ENCODE results near the gene ITGB3.

- no peak for TF ChIP-seq EZH2phosphoT487 (IDR thresholded peaks at IDR 0.05; ENCODE audit: borderline replicate concordance)
- no peak for TF ChIP-seq POLR2A (IDR thresholded peaks at IDR 0.05; ENCODE audit: borderline replicate concordance, extremely low read depth, insufficient read depth, insufficient read length)
- no peak for TF ChIP-seq ZBTB33 (IDR thresholded peaks at IDR 0.05; ENCODE audit: extremely low read depth, insufficient replicate concordance, low read length)
- TF ChIP-seq CTCF (IDR thresholded peaks at IDR 0.05 in 2 of 3, conservative IDR thresholded peaks at IDR 0.05 in 1 of 3; ENCODE audit: borderline replicate concordance in 1 of 3, insufficient read depth in 1 of 3, low read depth in 2 of 3, low read length in 2 of 3) = no peak
- no peak for TF ChIP-seq CEBPB (IDR thresholded peaks at IDR 0.05; ENCODE audit: low read depth)
- no peak for TF ChIP-seq TCF7L2 (IDR thresholded peaks at IDR 0.05; ENCODE audit: borderline replicate concordance, extremely low read depth, insufficient read depth, insufficient read length)
- TF ChIP-seq REST (IDR thresholded peaks at IDR 0.05; ENCODE audit: low read depth) = no peak
- TF ChIP-seq MAX (IDR thresholded peaks at IDR 0.05) = no peak
- no peak for TF ChIP-seq EZH2 (IDR thresholded peaks at IDR 0.05)
Measured at GRCh38 chr17:47290870-47291241, 37.2 kb downstream of the ITGB3 start.

Measured in HCT116 (cell line).